IPS-NIHi7 (cell line): ENCODE results near the gene GIMAP8.
"Not testable (repeated sequence)": the region's sequence is repeated elsewhere in the genome, so short reads cannot be mapped to it uniquely, and the experiment has no call there.

ENCODE experiments used
- DNase-seq: peaks from one replicate; pipeline ENCODE4 v3.0.0; 2012; ENCODE audit warnings: mixed read lengths; ENCODE audit errors: extremely low spot score

The GIMAP8 gene

DNA sequence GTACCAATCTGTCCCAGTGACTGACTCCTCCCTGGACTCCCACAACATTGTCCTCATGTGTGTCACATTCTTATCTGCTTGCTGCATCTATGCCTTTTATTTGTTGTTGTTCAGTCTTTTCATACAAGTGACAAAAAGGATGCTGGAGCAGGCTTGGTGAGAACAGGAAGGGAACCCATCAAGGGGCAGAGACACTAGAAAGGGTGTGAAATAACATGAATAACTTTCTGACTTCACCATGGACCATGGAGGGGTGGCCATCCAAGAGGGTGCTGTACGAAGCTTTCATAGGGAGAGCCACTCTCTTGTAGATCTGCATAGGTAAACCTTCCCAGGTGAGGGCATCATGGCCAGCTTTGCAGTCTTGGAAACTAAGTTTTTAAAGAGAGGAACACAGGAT lies 14.5 kb downstream of the GIMAP8 start:
- no peak for DNase-seq

- no peak for DNase-seq
Observed at GRCh38 chr7:150465414-150465813, 15.0 kb downstream of the GIMAP8 start.

- no peak for DNase-seq
Observed at GRCh38 chr7:150466477-150466876, 16.0 kb downstream of the GIMAP8 start.

GRCh38 chr7:150468241-150468640 lies 17.8 kb downstream of the GIMAP8 start:
- DNase-seq, result no peak

DNA sequence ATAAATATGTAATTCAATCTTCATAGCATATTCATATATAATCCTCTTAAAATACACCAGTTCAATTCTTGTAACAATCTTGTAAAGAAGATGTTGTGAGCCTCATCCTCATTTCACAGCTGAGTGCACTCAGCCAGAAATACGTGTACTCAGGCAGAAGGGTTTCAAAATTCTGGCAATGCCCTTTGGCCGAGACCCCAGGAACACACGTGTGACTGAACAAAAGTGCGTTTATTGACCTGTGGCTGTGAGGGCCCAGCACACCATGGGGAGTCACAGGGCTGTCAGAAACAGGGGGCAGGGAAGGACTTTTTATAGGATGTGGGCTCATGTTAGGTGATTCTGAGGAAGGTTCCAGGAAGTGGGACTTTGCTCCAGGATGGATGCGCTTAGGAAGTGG lies 21.5 kb downstream of the GIMAP8 start:
- no peak for DNase-seq

GRCh38 chr7:150473902-150474301 lies 23.5 kb downstream of the GIMAP8 start:
- DNase-seq, result no peak

GRCh38 chr7:150476285-150476684 lies 25.9 kb downstream of the GIMAP8 start:
- DNase-seq, result no peak

DNA sequence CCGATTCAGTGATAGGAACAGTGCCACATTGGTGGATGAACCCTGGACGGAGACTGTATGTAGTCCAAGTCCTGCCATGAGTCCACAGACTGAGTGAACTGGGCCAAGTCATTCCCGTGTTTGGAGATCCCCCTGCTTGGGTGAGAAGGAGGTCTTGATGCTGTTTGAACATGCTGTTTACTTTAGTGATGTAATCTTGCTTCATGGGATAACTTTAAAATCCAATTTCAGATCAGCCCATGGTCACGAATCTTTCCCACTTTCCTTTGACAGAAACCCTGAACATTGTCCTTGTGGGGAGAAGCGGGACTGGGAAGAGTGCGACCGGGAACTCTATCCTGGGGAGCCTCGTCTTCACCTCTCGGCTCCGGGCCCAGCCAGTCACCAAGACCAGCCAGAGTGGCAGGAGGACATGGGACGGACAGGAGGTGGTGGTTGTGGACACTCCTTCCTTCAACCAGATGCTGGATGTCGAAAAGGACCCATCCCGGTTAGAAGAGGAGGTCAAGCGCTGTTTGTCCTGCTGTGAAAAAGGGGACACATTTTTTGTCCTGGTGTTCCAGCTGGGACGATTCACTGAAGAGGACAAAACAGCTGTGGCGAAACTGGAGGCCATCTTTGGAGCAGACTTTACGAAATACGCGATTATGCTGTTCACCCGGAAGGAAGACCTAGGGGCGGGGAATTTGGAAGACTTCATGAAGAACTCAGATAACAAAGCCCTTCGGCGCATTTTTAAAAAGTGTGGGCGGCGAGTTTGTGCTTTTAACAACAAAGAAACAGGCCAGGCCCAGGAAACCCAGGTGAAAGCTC lies 26.6 kb downstream of the GIMAP8 start:
- no peak for DNase-seq

DNA sequence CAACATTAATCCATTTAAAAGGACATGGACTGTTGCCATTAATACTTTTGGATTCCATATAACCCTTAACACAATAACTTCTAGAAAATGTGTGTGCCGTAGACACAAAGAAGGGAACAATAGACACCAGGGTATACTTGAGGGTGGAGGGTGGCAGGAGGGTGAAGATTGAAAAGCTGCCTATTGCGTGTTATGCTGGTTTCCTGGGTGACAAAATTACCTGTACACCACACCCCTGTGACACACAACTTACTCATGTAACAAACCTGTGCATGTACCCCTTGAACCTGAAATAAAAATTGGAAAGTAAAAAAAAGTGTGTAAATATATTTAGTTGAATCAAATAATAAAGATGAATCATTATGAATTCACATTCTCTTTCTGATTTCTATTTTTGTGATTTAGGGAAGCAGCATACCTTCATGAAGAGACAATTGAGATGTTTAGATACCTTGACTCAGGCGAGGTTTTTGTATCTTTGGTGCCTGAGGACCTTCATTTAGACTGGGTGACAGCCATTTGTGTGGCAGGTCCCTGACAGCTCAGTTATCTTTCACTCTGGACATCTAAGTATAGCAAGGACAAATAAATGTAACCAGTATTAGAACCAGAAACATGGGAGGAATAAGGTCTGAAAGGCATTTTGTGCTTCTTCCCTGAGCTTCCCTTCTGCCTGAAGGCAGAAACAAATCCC lies 28.7 kb downstream of the GIMAP8 start:
- DNase-seq, result no peak

DNA sequence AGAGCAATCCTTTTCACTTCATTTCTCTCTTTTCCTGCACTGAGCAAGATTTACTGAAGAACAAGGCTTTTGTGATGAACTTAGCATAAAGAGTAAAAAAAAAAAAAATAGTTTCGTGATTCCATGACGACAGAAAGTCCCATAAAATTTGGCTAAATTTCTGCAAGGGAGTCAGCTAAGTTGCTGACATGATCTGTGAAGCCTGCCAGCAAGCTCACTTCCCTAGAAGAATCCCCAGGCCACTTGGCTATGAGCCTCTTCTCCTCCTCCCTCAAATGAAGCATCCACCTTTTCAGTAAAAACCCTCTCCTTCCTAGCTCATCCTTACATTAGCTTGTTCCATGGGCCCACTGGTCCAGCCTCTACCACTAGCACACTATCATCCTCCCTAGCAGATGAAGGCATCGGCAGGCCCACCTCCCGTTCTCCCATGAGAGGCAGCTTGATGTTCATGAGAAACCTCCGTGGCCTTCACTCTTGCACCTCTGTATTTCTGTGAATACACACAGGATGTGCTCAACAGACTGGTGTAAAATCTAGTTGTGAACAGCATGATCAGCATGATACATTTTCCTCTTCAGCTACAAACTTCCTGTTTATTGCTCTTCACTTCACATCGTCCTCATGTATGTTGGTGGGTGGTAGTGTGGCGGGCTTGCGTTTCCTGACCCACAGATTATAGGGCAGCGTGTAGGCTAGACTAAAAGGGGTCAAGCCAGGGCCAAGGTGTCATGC lies 30.9 kb downstream of the GIMAP8 start:
- DNase-seq, result no peak

- DNase-seq, result no peak
Observed at GRCh38 chr7:150481922-150482321, 31.5 kb downstream of the GIMAP8 start.

GRCh38 chr7:150483514-150483913 lies 33.1 kb downstream of the GIMAP8 start:
- not testable (repeated sequence) for DNase-seq

DNA sequence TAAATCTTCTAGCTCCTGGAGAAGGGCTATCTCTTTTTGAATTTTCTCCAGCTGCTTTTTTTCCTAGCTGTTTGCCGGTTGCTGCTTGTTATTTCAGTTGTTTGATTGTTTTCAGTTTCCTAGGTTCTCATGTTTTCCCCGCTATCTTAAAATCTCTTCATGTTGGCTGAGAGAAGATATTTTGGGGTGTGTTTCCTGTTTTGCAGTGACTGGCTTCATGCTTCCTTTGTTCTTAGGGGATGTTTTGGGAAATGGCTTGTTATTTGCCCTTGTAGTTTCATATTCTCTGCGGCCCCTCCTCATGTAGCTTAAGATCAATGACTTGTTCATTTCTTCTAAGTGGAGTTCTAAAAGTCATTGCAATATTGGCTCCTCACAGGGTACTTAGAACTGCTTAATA lies 33.6 kb downstream of the GIMAP8 start:
- DNase-seq, result not testable (repeated sequence)

DNA sequence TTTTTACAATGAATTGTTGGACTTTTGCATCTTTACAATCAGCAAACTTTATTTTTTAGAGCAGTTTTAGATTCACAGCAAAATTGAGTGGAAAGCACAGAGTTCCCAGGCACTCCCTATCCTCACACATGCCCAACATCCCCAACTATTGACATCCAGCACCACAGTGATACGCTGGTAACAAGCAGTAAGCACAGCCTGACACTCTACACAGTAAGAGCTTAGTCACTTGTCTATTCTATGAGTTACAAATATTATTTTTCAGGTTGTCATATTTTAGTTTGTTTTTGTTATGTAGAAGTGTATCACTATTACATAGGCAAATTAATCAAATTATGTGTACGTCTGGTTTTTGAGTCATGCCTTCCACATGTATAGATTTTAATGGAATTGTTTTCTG lies 37.2 kb downstream of the GIMAP8 start:
- no peak for DNase-seq

DNA sequence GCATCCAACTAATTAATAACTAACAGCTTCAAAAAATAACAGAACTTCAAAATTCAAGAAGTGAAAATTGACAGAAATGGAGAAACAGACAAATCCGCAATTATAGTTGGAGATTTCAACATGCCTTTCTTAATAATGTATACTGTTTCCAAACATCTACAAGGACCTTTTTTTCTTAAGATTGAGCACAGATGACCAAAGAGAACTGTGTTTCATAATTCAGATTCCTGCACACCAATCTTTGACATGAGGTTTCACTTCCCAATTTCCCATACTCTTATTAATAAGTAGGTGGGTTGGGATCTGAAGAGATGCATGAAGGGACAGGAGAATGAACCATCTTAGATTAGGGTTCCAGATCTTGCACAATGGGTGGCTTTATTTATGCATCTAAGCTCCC lies 39.4 kb downstream of the GIMAP8 start:
- no peak for DNase-seq

- DNase-seq, result not testable (repeated sequence)
Observed at GRCh38 chr7:150493442-150493841, 43.0 kb downstream of the GIMAP8 start.

DNA sequence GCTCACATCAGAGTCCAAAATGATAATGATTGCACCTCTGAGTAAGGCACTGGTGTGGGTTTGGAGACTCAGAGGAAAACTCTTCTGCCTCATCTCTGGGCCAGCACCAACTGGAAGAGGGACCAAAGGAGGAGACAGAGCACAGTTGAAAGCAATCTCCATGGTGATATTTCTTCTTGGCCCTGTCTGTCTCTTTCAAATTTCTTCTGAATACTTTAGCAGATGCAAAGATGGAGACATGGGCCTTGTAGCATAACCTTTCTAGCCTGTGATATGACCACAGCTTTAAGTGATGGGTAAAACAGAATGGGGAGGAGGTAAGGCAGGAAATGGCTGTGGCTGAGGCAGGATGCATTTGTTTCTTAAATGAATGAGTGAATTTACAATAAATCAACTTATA lies 52.1 kb downstream of the GIMAP8 start:
- no peak for DNase-seq

DNA sequence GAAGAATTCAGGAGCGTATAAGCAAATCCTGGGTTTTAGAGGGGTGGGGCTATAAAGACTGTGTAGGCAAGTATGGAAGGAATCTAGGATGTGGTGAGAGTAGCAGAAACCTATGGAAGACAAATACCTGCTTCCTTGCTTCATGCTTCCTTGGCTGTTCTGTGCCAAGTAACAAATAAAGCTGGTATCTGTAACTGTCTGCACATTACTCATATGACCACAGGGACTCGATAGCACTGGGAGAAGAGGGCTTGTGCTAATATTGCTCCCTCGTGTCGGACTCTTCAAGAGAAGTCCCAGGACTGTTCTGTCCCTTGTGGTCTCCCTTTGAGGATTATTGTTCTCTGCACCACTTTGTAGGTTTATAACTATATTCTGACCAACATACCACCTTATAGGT lies 52.7 kb downstream of the GIMAP8 start:
- DNase-seq, result no peak

DNA sequence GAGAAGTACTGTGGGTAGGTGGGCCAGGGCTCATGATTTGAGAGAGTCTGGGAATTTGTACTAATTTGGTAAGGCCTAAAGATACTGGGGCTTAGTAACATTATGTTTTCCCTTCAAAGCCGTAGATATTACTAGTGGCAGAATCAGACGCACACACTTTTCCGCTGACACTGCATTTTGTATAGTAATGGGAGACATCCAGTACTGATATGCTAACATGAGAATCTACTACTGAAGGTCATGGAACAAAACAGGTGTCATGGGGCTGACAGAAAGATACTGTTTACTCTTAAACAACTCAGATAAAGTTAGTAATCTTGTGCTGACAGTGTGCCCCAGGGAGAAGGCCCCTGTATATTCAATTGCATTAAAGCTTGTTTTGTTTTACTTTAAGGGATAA lies 53.2 kb downstream of the GIMAP8 start:
- DNase-seq, result no peak

DNA sequence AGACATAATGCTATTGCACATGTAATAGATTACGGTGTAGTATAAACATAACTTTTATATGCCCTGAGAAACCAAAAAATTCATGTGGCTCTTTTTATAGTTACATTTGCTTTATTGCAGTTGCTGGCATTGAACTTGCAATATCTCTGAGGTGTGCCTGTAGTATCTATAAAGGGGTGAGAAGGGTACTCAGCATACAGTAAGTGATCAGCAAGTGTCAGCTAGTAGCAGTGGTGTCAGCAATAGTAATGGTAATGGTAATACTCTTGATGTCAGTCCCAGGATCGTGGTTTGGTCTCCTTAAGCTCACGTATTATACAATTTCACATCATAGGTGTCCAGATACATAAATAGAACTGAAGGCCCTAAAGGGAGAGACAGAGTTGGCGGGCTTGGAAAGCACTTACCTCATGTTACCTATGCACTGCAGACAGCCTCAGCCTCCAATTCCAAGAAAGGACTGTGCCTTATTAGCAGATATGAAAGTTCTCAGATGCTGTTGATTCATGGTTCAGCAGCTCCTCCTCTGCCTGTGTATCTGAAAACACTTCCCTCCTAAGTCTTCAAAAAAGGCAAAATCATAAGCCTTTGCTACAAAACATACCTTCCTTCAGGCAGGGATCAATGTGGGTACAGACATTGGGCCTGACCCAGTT lies 57.6 kb downstream of the GIMAP8 start:
- DNase-seq, result no peak

DNA sequence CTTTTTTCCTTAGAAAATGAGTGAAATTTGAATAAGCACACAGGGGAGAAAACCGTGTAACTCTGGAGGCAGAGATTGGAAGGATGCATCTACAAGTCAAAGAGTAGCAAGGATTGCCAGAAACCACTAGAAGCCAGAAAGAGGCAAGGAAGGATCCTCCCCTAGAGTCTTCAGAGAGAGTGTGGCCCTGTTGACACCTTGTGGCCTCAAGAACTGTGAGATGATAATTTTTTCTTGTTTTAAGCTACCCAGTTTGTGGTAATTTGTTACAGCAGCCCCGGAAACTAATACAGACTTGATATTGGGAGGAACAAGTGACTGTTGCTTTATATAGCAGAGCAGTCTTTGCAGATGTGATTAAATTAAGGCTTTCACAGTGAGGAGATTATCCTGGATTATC lies 60.6 kb downstream of the GIMAP8 start:
- DNase-seq, result no peak

GRCh38 chr7:150513758-150514157 lies 63.3 kb downstream of the GIMAP8 start:
- DNase-seq, result no peak
